ENCODE measurements around the gene KRTAP5-10.
"Not testable (repeated sequence)": the region's sequence is repeated elsewhere in the genome, so short reads cannot be mapped to it uniquely, and the experiment has no call there.

The KRTAP5-10 gene

GRCh38 chr11:71542879-71543777 lies 22.2 kb upstream of the KRTAP5-10 start:
- DNase-seq, result no peak

DNA sequence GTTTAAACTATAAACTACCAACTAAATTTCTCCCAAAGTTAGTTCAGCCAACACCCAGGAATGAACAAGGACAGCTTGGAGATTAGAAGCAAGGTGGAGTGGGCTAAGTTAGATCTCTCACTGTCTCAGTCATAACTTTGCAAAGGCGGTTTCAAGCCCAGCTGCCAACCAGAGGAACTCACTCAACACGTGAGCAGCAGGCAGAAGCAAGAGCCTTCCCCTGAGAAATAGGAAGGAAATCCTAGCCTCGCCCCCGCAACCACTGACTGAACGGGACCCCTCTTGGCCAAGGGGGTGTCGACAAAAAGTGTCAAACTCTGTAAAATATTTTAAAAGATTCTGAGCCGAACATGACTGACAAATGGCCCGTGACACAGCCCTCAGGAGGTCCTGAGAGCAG lies 21.5 kb upstream of the KRTAP5-10 start:
- no peak for DNase-seq

- no peak for DNase-seq
These were observed 20.7 kb upstream of the KRTAP5-10 start for GRCh38 chr11:71544525-71545214.

GRCh38 chr11:71545405-71545966 lies 19.9 kb upstream of the KRTAP5-10 start:
- no peak for DNase-seq

GRCh38 chr11:71548120-71548519 lies 17.2 kb upstream of the KRTAP5-10 start, which contains the start of gene KRTAP5-9:
Gene KRTAP5-9 (plus strand): TSS chr11:71548420. CDS start chr11:71548658, 238 bp downstream.
- DNase-seq, result no peak

DNA sequence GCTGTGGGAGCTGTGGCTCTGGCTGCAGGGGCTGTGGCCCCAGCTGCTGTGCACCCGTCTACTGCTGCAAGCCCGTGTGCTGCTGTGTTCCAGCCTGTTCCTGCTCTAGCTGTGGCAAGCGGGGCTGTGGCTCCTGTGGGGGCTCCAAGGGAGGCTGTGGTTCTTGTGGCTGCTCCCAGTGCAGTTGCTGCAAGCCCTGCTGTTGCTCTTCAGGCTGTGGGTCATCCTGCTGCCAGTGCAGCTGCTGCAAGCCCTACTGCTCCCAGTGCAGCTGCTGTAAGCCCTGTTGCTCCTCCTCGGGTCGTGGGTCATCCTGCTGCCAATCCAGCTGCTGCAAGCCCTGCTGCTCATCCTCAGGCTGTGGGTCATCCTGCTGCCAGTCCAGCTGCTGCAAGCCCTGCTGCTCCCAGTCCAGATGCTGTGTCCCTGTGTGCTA lies 16.6 kb upstream of the KRTAP5-10 start:
- DNase-seq, result no peak

DNA sequence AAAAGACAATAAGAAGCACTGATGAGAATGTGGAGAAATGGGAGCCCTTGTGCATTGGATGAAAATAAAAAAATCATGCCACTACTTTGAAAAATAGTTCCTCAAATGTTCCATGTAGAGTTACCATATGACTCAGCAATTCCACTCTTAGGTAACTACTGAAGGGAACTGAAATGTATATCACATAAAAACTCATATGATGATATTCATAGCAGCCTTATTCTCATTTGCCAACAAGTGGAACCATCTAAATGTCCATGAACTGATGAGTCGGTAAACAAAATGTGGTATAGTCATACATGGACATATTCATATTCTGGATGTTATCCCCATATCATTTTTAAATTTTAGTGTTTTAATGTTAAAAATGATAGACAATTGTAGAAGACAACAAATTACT lies 13.7 kb upstream of the KRTAP5-10 start:
- no peak for DNase-seq

- no peak for DNase-seq
These were observed 10.4 kb upstream of the KRTAP5-10 start for GRCh38 chr11:71554996-71555395.

DNA sequence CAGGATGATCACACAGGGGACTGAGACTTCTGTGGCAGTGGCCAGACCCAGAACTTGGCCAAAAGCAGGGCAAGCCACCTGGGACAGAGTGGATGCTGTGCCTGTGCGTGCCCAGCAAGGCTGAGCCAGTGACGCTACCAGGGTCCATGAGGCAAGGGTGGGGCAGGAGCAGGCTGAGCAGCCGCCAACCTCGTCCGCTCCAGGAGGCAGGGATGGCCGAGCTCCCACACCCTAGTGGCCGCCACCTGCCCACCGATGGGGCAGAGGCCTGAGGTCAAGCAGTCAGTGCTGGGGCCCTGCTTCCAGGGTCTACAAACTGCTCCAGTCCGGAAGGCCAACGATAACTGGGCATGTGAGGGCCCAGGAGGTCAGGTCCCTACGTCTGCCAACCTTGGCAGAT lies 9.9 kb upstream of the KRTAP5-10 start:
- DNase-seq, result no peak

GRCh38 chr11:71556018-71556417 lies 9.3 kb upstream of the KRTAP5-10 start:
- DNase-seq, result no peak

GRCh38 chr11:71557257-71557656 lies 8.1 kb upstream of the KRTAP5-10 start:
- no peak for DNase-seq

DNA sequence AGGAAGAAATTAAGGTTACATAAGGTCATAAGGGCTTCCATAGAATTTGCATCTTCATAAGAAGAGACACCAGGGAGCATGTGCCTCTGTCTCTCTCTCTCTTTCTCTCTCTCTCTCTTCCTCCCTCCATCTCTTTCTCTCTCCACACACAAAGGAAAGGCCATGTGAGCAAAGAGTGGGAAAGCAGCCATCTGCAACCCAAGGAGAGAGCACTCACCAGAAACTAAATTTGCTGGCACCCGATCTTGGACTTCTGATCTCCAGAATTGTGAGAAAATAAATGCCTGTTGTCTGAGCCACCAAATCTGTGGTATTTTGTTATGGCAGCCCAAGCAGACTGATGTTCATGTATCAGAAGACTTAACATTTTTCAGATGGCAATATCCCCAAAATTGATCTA lies 6.4 kb upstream of the KRTAP5-10 start:
- no peak for DNase-seq

DNA sequence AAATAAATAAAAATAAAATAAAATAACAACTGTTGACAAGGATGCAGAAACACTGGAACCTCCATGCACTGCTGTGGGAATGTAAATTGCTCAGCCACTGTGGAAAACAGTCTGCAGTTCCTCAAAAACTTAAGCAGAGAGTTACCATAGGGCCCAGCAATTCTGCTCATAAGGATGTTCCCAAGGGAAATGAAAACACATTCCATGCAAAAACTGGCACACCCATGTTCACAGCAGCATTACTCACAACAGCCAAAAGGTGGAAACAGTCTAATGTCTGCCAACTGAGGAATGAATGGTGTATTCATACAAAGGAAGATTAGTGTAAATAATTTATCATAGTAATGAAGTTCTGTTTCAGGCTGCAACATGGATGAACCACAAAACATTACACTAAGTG lies 3.2 kb upstream of the KRTAP5-10 start:
- DNase-seq, result no peak

DNA sequence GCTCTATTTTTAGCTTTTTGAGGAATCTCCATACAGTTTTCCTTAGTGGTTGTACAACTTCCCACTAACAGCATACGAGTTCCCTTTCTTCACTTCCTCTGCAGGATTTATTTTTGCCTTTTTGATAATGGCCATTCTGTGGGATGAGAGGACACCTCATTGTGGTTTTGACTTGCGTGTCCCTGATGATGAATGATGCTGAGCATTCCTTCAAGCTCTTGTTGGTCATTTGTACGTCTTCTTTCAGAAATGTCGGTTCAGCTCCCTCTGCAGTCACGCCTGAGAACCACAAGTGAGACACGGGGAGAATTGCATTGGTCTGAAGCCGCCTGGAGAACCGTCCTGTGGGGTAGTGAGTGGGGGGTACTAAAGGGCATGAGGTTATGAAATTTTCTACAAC lies 2.0 kb upstream of the KRTAP5-10 start:
- no peak for DNase-seq

GRCh38 chr11:71564430-71564829 lies 933 bp upstream of the KRTAP5-10 start:
- DNase-seq, result no peak

DNA sequence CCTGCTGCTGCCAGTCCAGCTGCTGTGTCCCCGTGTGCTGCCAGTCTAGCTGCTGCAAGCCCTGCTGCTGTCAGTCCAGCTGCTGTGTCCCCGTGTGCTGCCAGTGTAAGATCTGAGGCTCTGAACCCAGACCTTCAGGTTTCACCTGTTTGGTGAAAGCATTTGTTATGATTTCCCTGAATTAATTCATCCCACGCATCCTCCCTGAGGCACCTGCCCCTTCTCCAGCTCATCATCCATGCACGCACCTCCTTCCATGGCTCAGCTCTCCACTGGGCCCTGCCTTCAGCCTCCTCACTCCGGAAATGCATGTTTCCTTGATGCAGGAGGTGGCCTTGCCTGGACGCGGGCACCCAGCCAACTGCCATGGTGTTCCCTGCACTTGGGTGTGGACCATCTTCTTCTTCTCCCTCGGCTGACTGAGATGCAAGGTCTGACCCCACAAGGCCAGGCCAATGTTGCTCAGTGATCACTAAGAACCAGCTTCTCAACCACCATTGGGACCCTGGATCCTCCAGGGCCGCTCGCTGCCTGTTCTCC lies 788 bp downstream of the KRTAP5-10 start:
- DNase-seq, result no peak

DNA sequence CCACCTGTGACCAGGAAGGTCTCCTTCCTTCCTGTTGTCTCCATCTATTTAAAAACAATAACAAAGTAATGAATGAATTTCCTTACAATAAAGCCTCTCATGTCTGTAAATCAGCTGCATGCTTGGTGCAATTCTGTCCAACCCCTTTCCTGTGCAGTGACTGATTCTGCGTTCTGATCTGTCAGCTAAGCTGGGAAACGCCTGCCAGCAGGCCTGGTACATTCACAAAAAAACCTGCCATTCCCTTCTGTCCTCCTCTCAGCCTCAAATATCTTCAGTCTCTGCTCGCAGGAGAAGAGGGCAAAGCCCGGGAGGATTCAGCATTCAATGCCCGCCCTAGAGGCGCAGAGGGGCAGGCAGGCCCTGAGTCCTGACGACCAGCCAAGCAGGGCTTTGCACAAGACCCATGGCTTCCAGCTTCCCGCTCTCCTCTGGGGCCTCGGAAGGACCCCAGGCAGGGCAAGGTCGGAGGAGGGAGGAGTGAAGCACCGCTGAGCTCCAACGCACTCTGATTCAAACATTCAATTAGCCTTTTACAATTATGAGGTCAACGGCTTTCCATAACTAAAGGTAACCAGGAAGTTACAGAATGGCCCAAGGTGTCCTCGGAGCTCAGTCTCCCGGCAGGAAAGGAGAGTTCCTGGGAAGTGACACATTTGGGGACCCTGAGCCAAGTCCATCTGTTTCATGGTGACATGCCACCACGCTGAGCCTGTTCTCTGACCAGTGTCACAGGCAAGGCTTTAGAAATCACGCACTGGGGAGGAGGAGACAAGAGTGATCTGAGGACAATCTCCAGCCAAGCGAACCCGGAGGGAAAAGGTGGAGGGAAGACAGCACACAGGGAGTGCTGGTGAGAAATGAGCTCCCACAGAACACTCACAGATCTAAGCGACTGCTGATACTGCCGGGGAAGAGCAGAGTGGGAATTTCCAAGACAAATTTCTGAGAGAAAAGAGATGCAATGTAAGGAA lies 1.6 kb downstream of the KRTAP5-10 start:
- not testable (repeated sequence) for DNase-seq

DNA sequence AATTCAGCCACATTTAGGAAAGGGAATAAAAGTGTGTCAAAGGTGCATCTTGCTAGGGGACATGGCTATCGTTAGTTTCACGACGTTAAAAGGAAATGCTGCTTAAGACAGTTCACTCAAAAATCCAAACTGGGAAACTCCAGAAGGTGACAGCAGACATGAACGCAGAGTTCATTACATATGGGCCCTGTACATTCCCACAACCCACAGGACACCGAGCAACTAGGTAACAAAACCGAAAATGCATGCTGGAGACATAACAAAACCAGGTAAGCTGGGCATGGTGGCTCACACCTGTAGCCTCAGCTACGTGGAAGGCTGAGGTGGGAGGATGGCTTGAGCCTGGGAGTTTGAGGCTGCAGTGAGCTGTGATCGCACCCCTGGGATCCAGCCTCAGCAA lies 2.3 kb downstream of the KRTAP5-10 start:
- DNase-seq, result not testable (repeated sequence)

DNA sequence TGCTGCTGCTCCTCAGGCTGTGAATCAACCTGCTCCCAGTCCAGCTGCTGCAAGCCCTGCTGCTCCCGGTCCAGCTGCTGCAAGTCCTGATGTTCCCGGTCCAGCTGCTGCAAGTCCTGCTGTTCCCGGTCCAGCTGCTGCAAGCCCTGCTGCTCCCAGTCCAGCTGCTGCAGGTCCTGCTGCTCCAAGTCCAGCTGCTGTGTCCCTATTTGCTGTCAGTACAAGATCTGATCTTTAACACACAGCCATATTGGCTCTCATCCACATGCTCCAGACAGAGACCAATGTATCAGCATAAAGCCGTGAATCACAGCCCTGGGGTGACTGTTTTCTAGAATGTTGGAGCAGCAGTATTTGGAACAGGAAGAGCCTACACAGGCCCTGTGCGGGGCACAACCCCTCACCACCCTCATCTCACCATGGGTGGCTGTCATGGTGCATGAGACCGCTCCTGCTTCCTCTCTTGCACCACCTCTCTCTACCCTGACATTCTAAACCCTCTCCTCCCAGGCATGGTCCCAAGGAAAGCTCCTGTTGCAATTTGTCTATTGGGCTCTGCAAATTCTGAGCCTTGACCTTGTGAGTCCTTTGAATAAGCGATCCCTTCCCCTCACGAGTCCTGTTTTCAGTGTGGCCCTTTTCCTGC lies 3.5 kb downstream of the KRTAP5-10 start:
- DNase-seq, result no peak

DNA sequence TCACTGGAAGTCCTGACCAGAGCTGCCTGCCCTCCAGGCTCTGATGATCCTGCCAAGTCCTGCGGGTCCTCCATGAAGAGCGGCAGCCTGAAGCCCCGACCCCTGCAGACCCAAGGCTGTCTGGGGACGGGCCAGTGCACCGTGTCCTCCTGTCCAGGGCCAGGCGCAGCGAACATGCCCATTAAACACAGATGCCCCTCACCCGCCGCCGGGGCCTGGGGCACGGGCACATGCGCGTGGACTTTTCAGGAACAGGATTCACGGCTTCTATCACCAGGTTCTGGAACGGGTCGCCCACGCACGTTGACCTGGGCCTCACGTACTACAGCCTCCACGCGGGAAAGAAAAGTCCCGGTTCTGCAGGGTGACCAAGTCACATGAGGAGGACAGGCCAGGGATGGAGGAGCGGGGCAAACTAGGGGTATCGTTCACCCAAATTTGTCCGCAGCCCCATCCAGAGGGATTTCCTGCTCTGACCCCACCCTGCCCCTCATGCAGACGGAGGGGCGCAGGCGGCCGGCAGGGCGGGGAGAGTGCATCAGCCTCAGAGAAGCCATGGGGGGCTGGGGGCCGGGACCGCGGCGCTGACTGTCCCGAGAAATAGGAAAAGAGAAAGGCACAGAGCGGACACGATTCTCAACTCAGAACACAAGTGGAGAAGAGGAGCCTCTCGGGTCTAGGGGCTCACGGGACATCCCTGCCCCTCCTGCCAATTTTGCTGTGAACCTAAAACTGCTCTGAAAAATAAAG lies 5.9 kb downstream of the KRTAP5-10 start:
- not testable (repeated sequence) for DNase-seq

- no peak for DNase-seq
These were observed 7.4 kb downstream of the KRTAP5-10 start for GRCh38 chr11:71572811-71573210.

All from NCI-H524 treated with DMSO at 0.1 percent for 48 hours (cell line).